SK-N-MC (cell line): Measurements from ENCODE around the gene FRMPD2.

Experiments used
- DNase-seq: peaks from one replicate; pipeline ENCODE4 v3.0.0-alpha.2; 2011; ENCODE audit warnings: low read depth, low spot score
- H3K27ac ChIP-seq: fragments of 200-600 bp; sonication (generic); 2 replicates; pipeline ENCODE4 v1.5.1; 2016; ENCODE audit warnings: mixed run types
- H3K36me3 ChIP-seq: fragments of 200-600 bp; sonication (generic); 2 replicates; pipeline ENCODE4 v1.6.1; 2017; ENCODE audit warnings: antibody characterized with exemption, low read length, mixed read lengths; ENCODE audit not compliant: insufficient read depth
- H3K4me3 ChIP-seq: fragments of 200-600 bp; sonication (generic); 2 replicates; pipeline ENCODE4 v1.5.1; 2016
- H3K9ac ChIP-seq: fragments of 200-600 bp; sonication (generic); 2 replicates; pipeline ENCODE4 v1.8.0; 2017; ENCODE audit warnings: mixed run types, mixed read lengths; ENCODE audit not compliant: insufficient read length
- H3K9me3 ChIP-seq: fragments of 200-600 bp; sonication (generic); 2 replicates; pipeline ENCODE4 v1.6.1; 2017; ENCODE audit warnings: low read depth, mild to moderate bottlenecking, antibody characterized with exemption, low read length, moderate library complexity, mixed read lengths
- EZH2 ChIP-seq: fragments of 200-600 bp; sonication (generic); IDR thresholded peaks from one replicate; pipeline ENCODE4 v1.6.1; 2017; ENCODE audit warnings: antibody characterized with exemption
- FOXP2 ChIP-seq: optimal IDR thresholded peaks from 2 replicates; pipeline ENCODE3; 2011; ENCODE audit warnings: mild to moderate bottlenecking, moderate library complexity; ENCODE audit not compliant: insufficient read depth; ENCODE audit errors: extremely low read length, control extremely low read depth
- POLR2AphosphoS5 ChIP-seq: IDR thresholded peaks from 2 replicates; pipeline ENCODE4 v1.6.1; 2012; ENCODE audit warnings: mild to moderate bottlenecking, low read depth, low read length, borderline replicate concordance

The FRMPD2 gene

DNA sequence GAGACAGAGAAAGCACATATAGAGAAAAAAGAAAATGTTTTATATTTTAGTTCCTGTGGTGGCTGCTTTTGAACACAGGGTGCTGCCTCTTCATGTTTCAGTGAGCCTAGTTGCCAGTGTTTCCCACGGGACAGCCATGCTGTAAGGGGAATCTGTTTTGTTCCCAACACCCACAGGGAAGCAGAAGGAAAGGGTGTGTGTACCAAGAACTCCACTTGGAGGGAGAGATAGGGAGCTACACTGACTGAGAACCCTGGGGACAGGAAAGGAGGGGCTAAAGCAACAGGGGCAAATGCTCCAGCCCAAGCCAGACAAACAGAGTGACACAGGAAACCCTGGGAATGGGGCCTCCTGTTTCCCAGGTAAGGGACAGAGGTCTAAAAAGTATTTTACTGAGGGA is 40.2 kb downstream of the FRMPD2 start:
- no peak overlapping the region for H3K27ac ChIP-seq
- H3K9ac ChIP-seq = no peak overlapping the region
- no peaks in the 10 kb centered on the region for H3K9me3 ChIP-seq
- no peaks in the 10 kb centered on the region for H3K36me3 ChIP-seq
- H3K4me3 ChIP-seq = no peak overlapping the region
- DNase-seq = no peak
- TF ChIP-seq POLR2AphosphoS5 (no peak), EZH2 (no peak), FOXP2 (no peak)

DNA sequence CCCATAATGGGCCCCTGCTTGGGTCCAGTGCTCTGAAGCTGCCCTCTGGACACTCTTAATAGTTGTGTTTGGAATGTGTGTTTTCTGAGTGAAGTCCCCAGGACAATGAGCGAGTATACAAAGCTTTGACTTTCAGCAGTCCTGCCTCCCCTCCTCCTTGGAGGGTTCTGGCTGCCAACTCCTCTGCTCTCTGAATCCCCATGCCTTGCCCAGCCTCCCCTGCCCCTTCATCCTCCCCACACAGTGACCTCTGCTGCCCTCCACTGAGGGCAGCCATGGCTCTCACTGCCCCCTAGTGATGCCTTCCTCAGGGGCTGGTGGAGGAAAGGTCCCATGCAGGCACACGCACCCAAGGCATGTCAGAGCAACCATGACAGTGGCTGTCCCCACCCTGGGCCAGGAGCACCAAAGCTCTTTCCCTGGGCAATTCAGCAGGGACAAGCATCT is 40.9 kb downstream of the FRMPD2 start:
- Histone ChIP-seq H3K4me3 (no peak overlapping the region), H3K9ac (no peak overlapping the region), H3K36me3 (no peaks in the 10 kb centered on the region), H3K9me3 (no peaks in the 10 kb centered on the region), H3K27ac (no peak overlapping the region)
- DNase-seq = no peak
- TF ChIP-seq EZH2 (no peak), POLR2AphosphoS5 (no peak), FOXP2 (no peak)

DNA sequence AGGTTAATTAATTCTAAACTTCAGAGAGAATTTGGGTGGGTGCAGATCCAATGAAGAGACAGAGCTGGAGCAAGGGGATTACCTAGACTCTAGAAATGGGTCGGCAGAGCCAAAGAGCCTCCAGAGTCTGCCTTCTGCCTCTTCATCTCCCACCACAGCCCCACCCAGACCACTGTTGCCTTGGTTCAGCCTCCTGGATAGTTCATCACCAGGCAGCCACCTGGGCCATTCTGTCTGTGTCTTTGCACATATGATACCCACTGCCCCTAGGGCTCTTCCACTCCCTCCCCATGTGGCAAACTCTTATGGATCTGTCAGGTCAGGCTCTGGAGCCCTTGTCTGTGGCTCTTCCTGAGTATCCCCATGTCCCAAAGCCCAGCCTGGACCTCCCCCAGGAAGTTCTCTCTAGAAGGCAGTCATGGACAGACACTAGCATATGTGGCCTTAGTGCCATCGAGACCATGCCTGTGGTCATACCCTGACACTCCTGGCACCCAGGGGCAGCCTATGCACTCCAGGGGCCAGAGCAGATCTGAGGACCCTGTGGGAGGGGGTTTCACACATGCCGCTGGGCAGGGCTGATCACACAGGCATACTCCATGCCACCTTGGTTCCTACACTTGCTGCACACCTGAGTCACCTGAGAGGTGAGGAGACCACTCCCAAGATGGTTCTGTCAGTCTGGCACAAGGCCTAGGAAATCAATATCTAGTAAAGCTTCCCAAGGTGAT is 41.6 kb downstream of the FRMPD2 start:
- TF ChIP-seq POLR2AphosphoS5 (no peak), EZH2 (no peak), FOXP2 (no peak)
- no peaks in the 10 kb centered on the region for H3K9me3 ChIP-seq
- no peak for DNase-seq
- no peak overlapping the region for H3K27ac ChIP-seq
- H3K36me3 ChIP-seq = no peaks in the 10 kb centered on the region
- H3K9ac ChIP-seq = no peak overlapping the region
- H3K4me3 ChIP-seq = no peak overlapping the region

DNA sequence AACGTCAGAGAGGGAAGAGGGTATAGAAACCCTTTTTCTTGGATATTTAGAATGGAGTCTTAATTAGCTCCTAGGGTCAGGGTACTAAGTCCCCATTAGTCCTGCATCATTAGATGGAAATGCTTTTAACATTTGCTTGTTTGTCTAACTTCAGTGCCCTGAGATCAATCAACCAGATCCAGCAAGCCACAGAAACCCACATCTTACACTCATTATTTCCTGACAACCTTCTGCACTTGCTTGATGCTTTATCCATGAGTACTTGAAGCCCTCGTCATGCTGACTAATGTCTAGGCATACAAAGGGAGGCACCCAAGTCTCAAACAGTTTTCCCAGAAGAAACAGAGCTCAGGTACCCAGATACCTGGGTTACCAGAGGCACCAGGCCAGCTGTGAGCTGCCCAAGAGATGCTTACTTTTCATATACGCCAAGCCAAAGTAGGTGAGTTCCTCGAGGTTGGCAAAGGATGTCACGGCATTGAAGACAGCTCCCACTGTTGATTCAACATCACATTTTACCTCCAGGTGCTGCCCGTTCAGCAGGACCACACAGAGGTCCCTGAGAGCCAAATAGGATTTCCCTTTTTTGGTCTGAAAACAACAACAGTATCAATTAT is 42.7 kb downstream of the FRMPD2 start:
- no peak overlapping the region for H3K27ac ChIP-seq
- no peak for DNase-seq
- no peak for TF ChIP-seq EZH2
- TF ChIP-seq FOXP2 = no peak
- TF ChIP-seq POLR2AphosphoS5 = no peak
- no peak overlapping the region for H3K9ac ChIP-seq
- H3K4me3 ChIP-seq = no peak overlapping the region
- no peaks in the 10 kb centered on the region for H3K9me3 ChIP-seq
- H3K36me3 ChIP-seq = no peaks in the 10 kb centered on the region

DNA sequence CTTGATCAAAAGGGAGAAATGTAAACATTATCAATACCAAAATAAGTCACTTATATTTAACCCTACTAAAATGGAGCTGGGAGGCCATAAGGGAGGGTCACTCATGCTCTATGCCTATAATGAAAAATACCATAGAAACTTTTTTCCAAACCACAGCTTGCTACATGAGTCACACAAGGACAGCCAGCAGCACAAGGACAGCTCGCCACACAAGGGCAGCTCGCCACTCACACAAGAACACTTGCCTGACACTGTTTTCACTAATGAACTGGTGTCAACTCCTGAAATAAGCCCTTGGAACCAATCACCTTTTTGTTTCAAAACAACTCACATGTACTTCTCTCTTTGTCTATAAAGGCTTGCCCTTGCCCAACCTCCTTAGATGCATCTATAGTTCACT is 43.3 kb downstream of the FRMPD2 start:
- no peak for DNase-seq
- H3K27ac ChIP-seq = no peak overlapping the region
- no peak overlapping the region for H3K4me3 ChIP-seq
- H3K36me3 ChIP-seq = no peaks in the 10 kb centered on the region
- H3K9ac ChIP-seq = no peak overlapping the region
- H3K9me3 ChIP-seq = no peaks in the 10 kb centered on the region
- TF ChIP-seq FOXP2 (no peak), EZH2 (no peak), POLR2AphosphoS5 (no peak)

DNA sequence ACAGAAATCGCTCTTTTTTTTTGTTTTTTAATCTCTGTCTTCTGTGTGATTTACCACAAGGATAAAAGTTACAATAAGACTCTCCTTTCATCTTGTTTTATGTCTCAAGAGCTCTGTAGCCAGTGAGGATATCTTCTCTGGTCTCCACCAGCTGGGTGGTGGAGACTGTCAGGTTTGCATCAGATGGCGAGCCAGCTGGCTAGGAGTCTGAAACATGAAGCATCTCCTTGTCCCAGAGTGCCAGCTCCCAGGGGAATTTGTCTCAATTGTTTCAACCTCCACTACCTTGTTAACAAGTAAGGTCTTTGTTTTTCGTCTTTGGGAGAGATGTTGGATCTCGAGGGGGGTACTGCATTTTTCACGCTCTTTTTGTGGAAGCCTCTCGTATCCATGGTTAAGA is 47.3 kb downstream of the FRMPD2 start:
- no peaks in the 10 kb centered on the region for H3K9me3 ChIP-seq
- no peak overlapping the region for H3K9ac ChIP-seq
- H3K4me3 ChIP-seq = no peak overlapping the region
- TF ChIP-seq POLR2AphosphoS5 (no peak), EZH2 (no peak), FOXP2 (no peak)
- no peak for DNase-seq
- no peak overlapping the region for H3K27ac ChIP-seq
- H3K36me3 ChIP-seq = no peaks in the 10 kb centered on the region

DNA sequence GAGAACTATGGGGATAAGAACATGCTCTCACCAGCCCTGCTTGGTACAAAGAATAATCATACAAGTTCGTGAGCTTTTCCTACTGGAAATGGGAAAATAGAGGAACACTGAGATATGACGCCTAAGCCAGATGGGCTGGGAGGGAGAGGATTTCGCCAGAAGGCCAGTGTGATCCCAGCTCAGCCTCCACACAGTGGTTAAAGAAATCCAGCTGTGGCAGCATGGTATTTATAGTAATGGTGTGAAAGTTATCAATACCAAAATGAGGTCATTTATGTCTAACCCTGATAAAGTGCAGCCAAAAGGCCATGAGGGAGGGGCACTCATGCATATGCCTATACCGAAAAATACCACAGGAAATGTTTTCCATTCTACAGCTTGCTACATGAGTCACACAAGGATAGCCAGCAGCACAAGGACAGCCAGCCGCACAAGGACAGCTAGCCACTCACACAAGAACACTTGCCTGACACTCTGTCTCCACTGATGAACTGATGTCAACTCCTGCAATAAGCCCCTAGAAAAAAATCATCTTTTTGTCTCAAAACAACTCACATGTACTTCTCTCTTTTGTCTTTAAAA is 49.4 kb downstream of the FRMPD2 start:
- no peaks in the 10 kb centered on the region for H3K9me3 ChIP-seq
- no peak for TF ChIP-seq FOXP2
- no peak for TF ChIP-seq POLR2AphosphoS5
- TF ChIP-seq EZH2 = no peak
- no peak for DNase-seq
- no peak overlapping the region for H3K4me3 ChIP-seq
- H3K36me3 ChIP-seq = no peaks in the 10 kb centered on the region
- H3K27ac ChIP-seq = no peak overlapping the region
- no peak overlapping the region for H3K9ac ChIP-seq

DNA sequence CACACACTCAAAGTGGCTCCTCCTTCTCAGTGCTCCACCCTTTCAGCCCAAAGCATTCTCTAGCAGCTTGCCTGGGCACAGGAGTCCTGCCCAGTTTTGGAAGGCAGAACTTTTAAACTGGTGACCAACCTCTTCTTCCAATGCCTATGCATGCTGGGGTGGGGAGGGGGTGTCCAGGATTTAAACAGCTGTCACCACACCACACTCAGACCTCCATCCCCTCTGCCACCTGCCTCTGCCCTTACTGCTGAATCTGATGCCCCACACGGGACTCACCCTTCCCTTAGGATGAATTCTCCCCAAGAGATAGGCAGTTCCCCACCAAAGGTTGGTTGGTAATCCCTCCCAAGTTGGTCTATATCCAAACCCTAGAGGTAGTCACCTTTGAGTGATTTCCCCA is 50.2 kb downstream of the FRMPD2 start:
- no peak for TF ChIP-seq POLR2AphosphoS5
- no peak for TF ChIP-seq EZH2
- TF ChIP-seq FOXP2 = no peak

More for the DNA sequence above, 50.2 kb downstream of the FRMPD2 start:
- Histone ChIP-seq H3K9ac (no peak overlapping the region), H3K27ac (no peak overlapping the region), H3K4me3 (no peak overlapping the region), H3K9me3 (no peaks in the 10 kb centered on the region), H3K36me3 (no peaks in the 10 kb centered on the region)
- DNase-seq = no peak
